HEK293 (cell line): ENCODE data around the gene FAM234B.
A peak's percentile ranks its signal among the peaks of the same experiment; 100 is the strongest.

Source experiments
- CTCF ChIA-PET: fragments of 350-600 bp; formaldehyde crosslinking; extraction: SDS; loops from one replicate; lab custom pipeline; 2021; ENCODE audit warnings: antibody characterized with exemption; lab: Yijun Ruan, JAX
- POLR2A ChIA-PET: fragments of 300-600 bp; formaldehyde crosslinking; extraction: SDS; loops from one replicate; lab custom pipeline; 2020; ENCODE audit warnings: antibody characterized with exemption, inconsistent platforms; lab: Yijun Ruan, JAX
- H3K27ac ChIP-seq: fragments of 200-500 bp; sonication (Bioruptor generic); 2 replicates; pipeline ENCODE4 v1.5.1; 2014; ENCODE audit warnings: low read depth, low read length, control low read depth, inconsistent platforms; ENCODE audit errors: extremely low read depth
- H3K36me3 ChIP-seq, 2 experiments: fragments of 200-500 bp in 1 of 2; sonication (Bioruptor generic) in 1 of 2; 1 replicate in 1 of 2; 2 replicates in 1 of 2; pipeline ENCODE4 v1.5.1; 2014 to 2017; ENCODE audit warnings: inconsistent platforms in 2 of 2, low read length in 2 of 2; ENCODE audit not compliant: control insufficient read depth in 2 of 2, insufficient read depth in 1 of 2
- H3K4me1 ChIP-seq: fragments of 200-500 bp; sonication (Bioruptor generic); 2 replicates; pipeline ENCODE4 v1.5.1; 2014; ENCODE audit warnings: mild to moderate bottlenecking, low read length, inconsistent platforms; ENCODE audit not compliant: control insufficient read depth, insufficient read depth
- H3K4me3 ChIP-seq: 2 replicates; pipeline ENCODE4 v1.5.1; 2011; ENCODE audit warnings: low read depth, mild to moderate bottlenecking, control low read depth, low read length, moderate library complexity
- H3K9me3 ChIP-seq: fragments of 200-500 bp; sonication (Bioruptor generic); 2 replicates; pipeline ENCODE4 v1.5.1; 2014; ENCODE audit warnings: low read depth, low read length, inconsistent platforms; ENCODE audit not compliant: control insufficient read depth, insufficient read depth
- BCL11A ChIP-seq: fragments of 450-650 bp; formaldehyde crosslinking; IDR thresholded peaks from 2 replicates; pipeline ENCODE4 v1.5.1; 2016; ENCODE audit warnings: low read depth, missing biosample characterization, missing genetic modification characterization
- EGR2 ChIP-seq: fragments of 450-650 bp; formaldehyde crosslinking; IDR thresholded peaks from 2 replicates; pipeline ENCODE4 v1.5.1; 2016; ENCODE audit warnings: low read depth, missing biosample characterization, missing genetic modification characterization
- FEZF1 ChIP-seq: fragments of 450-650 bp; formaldehyde crosslinking; IDR thresholded peaks from 2 replicates; pipeline ENCODE4 v1.5.1; 2016; ENCODE audit warnings: missing biosample characterization, missing genetic modification characterization
- GLI2 ChIP-seq: fragments of 450-650 bp; formaldehyde crosslinking; IDR thresholded peaks from 2 replicates; pipeline ENCODE4; 2017; ENCODE audit warnings: missing biosample characterization, missing genetic modification characterization, low read depth, borderline replicate concordance
- GLI4 ChIP-seq: fragments of 450-650 bp; formaldehyde crosslinking; IDR thresholded peaks from 2 replicates; pipeline ENCODE4 v1.5.1; 2016; ENCODE audit warnings: missing biosample characterization, missing genetic modification characterization
- GLIS1 ChIP-seq: fragments of 450-650 bp; formaldehyde crosslinking; IDR thresholded peaks from 2 replicates; pipeline ENCODE4 v1.5.1; 2016; ENCODE audit warnings: missing biosample characterization, missing genetic modification characterization
- SCRT1 ChIP-seq: fragments of 450-650 bp; formaldehyde crosslinking; IDR thresholded peaks from 2 replicates; pipeline ENCODE4 v1.5.1; 2016; ENCODE audit warnings: missing biosample characterization, missing genetic modification characterization, borderline replicate concordance
- ZBTB10 ChIP-seq: fragments of 450-650 bp; formaldehyde crosslinking; IDR thresholded peaks from 2 replicates; pipeline ENCODE4 v1.5.1; 2016; ENCODE audit warnings: missing biosample characterization, missing genetic modification characterization
- ZBTB21 ChIP-seq: fragments of 450-650 bp; formaldehyde crosslinking; IDR thresholded peaks from 2 replicates; pipeline ENCODE4 v1.5.1; 2017; ENCODE audit warnings: missing biosample characterization, missing genetic modification characterization
- ZFP41 ChIP-seq: fragments of 450-650 bp; formaldehyde crosslinking; IDR thresholded peaks from 2 replicates; pipeline ENCODE4 v1.5.1; 2016; ENCODE audit warnings: missing biosample characterization, missing genetic modification characterization, borderline replicate concordance
- ZNF10 ChIP-seq: fragments of 450-650 bp; formaldehyde crosslinking; IDR thresholded peaks from 2 replicates; pipeline ENCODE4 v1.5.1; 2017; ENCODE audit warnings: missing biosample characterization, missing genetic modification characterization
- ZNF169 ChIP-seq: fragments of 450-650 bp; formaldehyde crosslinking; IDR thresholded peaks from 2 replicates; pipeline ENCODE4 v1.5.1; 2016; ENCODE audit warnings: missing biosample characterization, missing genetic modification characterization
- ZNF19 ChIP-seq: fragments of 450-650 bp; formaldehyde crosslinking; IDR thresholded peaks from 2 replicates; pipeline ENCODE4; 2016; ENCODE audit warnings: missing biosample characterization, missing genetic modification characterization, low read depth
- ZNF292 ChIP-seq: fragments of 450-650 bp; formaldehyde crosslinking; IDR thresholded peaks from 2 replicates; pipeline ENCODE4 v1.5.1; 2016; ENCODE audit warnings: low read depth, missing biosample characterization, missing genetic modification characterization, borderline replicate concordance
- ZNF302 ChIP-seq: fragments of 450-650 bp; formaldehyde crosslinking; IDR thresholded peaks from 2 replicates; pipeline ENCODE4 v1.5.1; 2016; ENCODE audit warnings: missing biosample characterization, missing genetic modification characterization, low read depth
- ZNF350 ChIP-seq: fragments of 450-650 bp; formaldehyde crosslinking; IDR thresholded peaks from 2 replicates; pipeline ENCODE4 v1.5.0; 2017; ENCODE audit warnings: missing biosample characterization, mild to moderate bottlenecking, missing genetic modification characterization
- ZNF391 ChIP-seq: fragments of 450-650 bp; formaldehyde crosslinking; IDR thresholded peaks from 2 replicates; pipeline ENCODE4 v1.5.1; 2016; ENCODE audit warnings: low read depth, missing biosample characterization, missing genetic modification characterization, borderline replicate concordance
- ZNF394 ChIP-seq: fragments of 450-650 bp; formaldehyde crosslinking; IDR thresholded peaks from 2 replicates; pipeline ENCODE4 v1.5.1; 2016; ENCODE audit warnings: missing biosample characterization, missing genetic modification characterization, mild to moderate bottlenecking, moderate library complexity, borderline replicate concordance
- ZNF473 ChIP-seq: fragments of 450-650 bp; formaldehyde crosslinking; IDR thresholded peaks from 2 replicates; pipeline ENCODE4 v1.5.1; 2017; ENCODE audit warnings: missing biosample characterization, missing genetic modification characterization
- ZNF530 ChIP-seq: fragments of 450-650 bp; formaldehyde crosslinking; IDR thresholded peaks from 2 replicates; pipeline ENCODE4 v1.5.1; 2016; ENCODE audit warnings: low read depth, missing biosample characterization, missing genetic modification characterization
- ZNF561 ChIP-seq: fragments of 450-650 bp; IDR thresholded peaks from 2 replicates; pipeline ENCODE4 v1.5.1; 2018; ENCODE audit warnings: missing biosample characterization, missing genetic modification characterization, borderline replicate concordance
- ZNF600 ChIP-seq: fragments of 450-650 bp; formaldehyde crosslinking; IDR thresholded peaks from 2 replicates; pipeline ENCODE4 v1.5.1; 2016; ENCODE audit warnings: missing biosample characterization, missing genetic modification characterization
- ZNF747 ChIP-seq: fragments of 450-650 bp; formaldehyde crosslinking; IDR thresholded peaks from 2 replicates; pipeline ENCODE4 v1.5.1; 2016; ENCODE audit warnings: missing biosample characterization, missing genetic modification characterization
- ZNF777 ChIP-seq: fragments of 450-650 bp; formaldehyde crosslinking; IDR thresholded peaks from 2 replicates; pipeline ENCODE4 v1.5.1; 2017; ENCODE audit warnings: missing biosample characterization, missing genetic modification characterization, borderline replicate concordance
- ZNF791 ChIP-seq: fragments of 450-650 bp; formaldehyde crosslinking; IDR thresholded peaks from 2 replicates; pipeline ENCODE4 v1.5.1; 2016; ENCODE audit warnings: missing biosample characterization, missing genetic modification characterization
- ZSCAN23 ChIP-seq: fragments of 450-650 bp; formaldehyde crosslinking; IDR thresholded peaks from 2 replicates; pipeline ENCODE4 v1.5.1; 2016; ENCODE audit warnings: missing biosample characterization, missing genetic modification characterization
- TF ChIP-seq, protein P1 (sequence below): fragments of 450-650 bp; formaldehyde crosslinking; IDR thresholded peaks from 2 replicates; pipeline ENCODE4 v1.5.1; 2016; ENCODE audit warnings: missing biosample characterization, missing genetic modification characterization
- TF ChIP-seq, protein P2 (sequence below): fragments of 450-650 bp; formaldehyde crosslinking; IDR thresholded peaks from 2 replicates; pipeline ENCODE4 v1.5.1; 2017; ENCODE audit warnings: missing biosample characterization, missing genetic modification characterization

Gene FAM234B

DNA sequence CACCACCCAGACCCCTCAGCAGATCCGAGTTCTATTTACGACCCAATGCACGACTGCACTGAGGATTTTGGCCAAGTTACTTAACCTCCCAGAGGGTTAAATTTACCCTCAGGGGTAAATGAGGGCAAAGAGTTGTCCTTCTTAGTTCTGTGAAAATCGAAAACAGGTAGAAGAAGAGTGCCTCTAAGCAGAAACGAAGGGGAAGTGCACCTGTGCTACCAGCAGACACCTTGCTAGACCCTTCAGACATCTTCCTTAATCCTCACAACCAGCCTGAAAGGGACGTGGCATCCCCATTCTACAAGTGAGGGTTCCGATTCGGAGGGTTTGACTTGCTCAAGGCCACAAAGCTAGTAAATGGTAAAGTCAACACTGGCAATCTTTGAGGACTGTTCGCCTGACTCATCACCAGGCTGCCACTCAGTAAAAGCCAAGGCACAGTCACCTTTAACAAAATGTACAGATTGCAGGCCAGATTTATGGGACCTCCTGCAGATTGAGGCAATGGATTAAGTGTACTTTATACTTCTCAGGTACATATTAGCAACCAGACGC is 57.7 kb downstream of the FAM234B start (continued):
- TF ChIP-seq ZNF394 (tag by site-specific recombination) (no peak), GLIS1 (tag by site-specific recombination) (peak; percentile 91), ZNF350 (tag by site-specific recombination) (no peak), ZNF391 (tag by site-specific recombination) (no peak), ZSCAN23 (tag by site-specific recombination) (no peak), ZNF530 (tag by site-specific recombination) (no peak), ZNF292 (tag by site-specific recombination) (no peak), ZNF561 (tag by site-specific recombination) (0 out of 2 replicates have a peak, but pooled peaks have one; percentile 59), GLI2 (tag by site-specific recombination) (no peak), ZNF10 (0 out of 2 replicates have a peak, but pooled peaks have one; percentile 15), ZFP41 (tag by site-specific recombination) (no peak), ZNF473 (tag by site-specific recombination) (no peak), ZNF791 (tag by site-specific recombination) (no peak), ZBTB21 (tag by site-specific recombination) (no peak), FEZF1 (tag by site-specific recombination) (peak; percentile 63; the same call in 1 of the 2 replicates), ZBTB10 (tag by site-specific recombination) (no peak), SCRT1 (0 out of 2 replicates have a peak, but pooled peaks have one; percentile 53), ZNF19 (tag by site-specific recombination) (no peak)
- TF ChIP-seq, protein P1, sequence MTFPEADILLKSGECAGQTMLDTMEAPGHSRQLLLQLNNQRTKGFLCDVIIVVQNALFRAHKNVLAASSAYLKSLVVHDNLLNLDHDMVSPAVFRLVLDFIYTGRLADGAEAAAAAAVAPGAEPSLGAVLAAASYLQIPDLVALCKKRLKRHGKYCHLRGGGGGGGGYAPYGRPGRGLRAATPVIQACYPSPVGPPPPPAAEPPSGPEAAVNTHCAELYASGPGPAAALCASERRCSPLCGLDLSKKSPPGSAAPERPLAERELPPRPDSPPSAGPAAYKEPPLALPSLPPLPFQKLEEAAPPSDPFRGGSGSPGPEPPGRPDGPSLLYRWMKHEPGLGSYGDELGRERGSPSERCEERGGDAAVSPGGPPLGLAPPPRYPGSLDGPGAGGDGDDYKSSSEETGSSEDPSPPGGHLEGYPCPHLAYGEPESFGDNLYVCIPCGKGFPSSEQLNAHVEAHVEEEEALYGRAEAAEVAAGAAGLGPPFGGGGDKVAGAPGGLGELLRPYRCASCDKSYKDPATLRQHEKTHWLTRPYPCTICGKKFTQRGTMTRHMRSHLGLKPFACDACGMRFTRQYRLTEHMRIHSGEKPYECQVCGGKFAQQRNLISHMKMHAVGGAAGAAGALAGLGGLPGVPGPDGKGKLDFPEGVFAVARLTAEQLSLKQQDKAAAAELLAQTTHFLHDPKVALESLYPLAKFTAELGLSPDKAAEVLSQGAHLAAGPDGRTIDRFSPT (tag by site-specific recombination), result no peak
- TF ChIP-seq, protein P2, sequence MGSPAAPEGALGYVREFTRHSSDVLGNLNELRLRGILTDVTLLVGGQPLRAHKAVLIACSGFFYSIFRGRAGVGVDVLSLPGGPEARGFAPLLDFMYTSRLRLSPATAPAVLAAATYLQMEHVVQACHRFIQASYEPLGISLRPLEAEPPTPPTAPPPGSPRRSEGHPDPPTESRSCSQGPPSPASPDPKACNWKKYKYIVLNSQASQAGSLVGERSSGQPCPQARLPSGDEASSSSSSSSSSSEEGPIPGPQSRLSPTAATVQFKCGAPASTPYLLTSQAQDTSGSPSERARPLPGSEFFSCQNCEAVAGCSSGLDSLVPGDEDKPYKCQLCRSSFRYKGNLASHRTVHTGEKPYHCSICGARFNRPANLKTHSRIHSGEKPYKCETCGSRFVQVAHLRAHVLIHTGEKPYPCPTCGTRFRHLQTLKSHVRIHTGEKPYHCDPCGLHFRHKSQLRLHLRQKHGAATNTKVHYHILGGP (tag by site-specific recombination), result no peak

GRCh38 chr12:13102461-13103195 is 58.4 kb downstream of the FAM234B start:
- H3K4me3 ChIP-seq, result no peak overlapping the region
- H3K36me3 ChIP-seq, result no peaks in the 10 kb centered on the region
- H3K9me3 ChIP-seq, result no peaks in the 10 kb centered on the region
- POLR2A ChIA-PET, result no interaction called here
- CTCF ChIA-PET, result interaction anchor here (0.8 to 4.7 kb wide), 5 partner anchors 33 to 109 kb away, joined by 3 to 25 read pairs (median 6); no protein-coding TSS in a partner anchor
- peak overlapping the region; percentile 96; the same call in 1 of the 2 replicates for H3K27ac ChIP-seq
- peaks cover 36% of the 10 kb centered on the region for H3K4me1 ChIP-seq
- TF ChIP-seq GLI4 (no peak), ZNF169 (no peak), ZNF600 (0 out of 2 replicates have a peak, but pooled peaks have one; percentile 25), EGR2 (tag by site-specific recombination) (no peak), ZNF302 (tag by site-specific recombination) (no peak), BCL11A (tag by site-specific recombination) (no peak), ZNF747 (tag by site-specific recombination) (no peak), ZNF777 (tag by site-specific recombination) (no peak)
